ENCODE results near the gene CPB1. TPM values are rescaled to one million over a fixed set of nuclear protein-coding genes. Genes with fewer than 3 reads are reported as not detected.

Gene CPB1
- total and polyA plus RNA-seq, 7 donors, result 0.59 to 6.2 (median 1.6) TPM; not detected in 1

DNA sequence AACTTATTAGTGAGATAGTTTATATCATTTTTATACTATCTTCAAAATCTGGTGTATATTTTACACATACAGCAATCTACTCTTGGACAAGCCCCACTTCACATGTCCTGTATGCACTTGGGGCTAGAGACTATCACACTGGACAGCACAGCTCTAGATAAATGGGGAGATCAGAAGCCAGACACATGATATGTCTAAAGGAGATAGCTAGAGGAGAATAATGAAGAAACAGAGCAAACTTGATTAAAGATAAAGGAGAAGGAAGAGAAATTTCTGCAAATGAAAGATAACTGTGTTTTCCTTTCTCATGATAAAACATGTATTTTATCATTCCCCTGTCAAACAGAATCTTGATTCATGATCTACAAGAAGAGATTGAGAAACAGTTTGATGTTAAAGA, 50.5 kb downstream of the CPB1 start:
- no peak for ATAC-seq
- Histone ChIP-seq H3K9me3 (no peaks in the 10 kb centered on the region), H3K27me3 (ENCODE audit: insufficient read depth in 3 of 3, low read length in 2 of 3) (no peaks in the 10 kb centered on the region), H3K36me3 (ENCODE audit: insufficient read depth in 1 of 2, low read depth in 1 of 2) (no peaks in the 10 kb centered on the region), H3K27ac (no peak overlapping the region), H3K4me3 (no peak overlapping the region), H3K4me1 (peaks cover 14% of the 10 kb centered on the region)
- intact Hi-C loops (cut with DNase I), result no loop called here
- TF ChIP-seq, protein P1, sequence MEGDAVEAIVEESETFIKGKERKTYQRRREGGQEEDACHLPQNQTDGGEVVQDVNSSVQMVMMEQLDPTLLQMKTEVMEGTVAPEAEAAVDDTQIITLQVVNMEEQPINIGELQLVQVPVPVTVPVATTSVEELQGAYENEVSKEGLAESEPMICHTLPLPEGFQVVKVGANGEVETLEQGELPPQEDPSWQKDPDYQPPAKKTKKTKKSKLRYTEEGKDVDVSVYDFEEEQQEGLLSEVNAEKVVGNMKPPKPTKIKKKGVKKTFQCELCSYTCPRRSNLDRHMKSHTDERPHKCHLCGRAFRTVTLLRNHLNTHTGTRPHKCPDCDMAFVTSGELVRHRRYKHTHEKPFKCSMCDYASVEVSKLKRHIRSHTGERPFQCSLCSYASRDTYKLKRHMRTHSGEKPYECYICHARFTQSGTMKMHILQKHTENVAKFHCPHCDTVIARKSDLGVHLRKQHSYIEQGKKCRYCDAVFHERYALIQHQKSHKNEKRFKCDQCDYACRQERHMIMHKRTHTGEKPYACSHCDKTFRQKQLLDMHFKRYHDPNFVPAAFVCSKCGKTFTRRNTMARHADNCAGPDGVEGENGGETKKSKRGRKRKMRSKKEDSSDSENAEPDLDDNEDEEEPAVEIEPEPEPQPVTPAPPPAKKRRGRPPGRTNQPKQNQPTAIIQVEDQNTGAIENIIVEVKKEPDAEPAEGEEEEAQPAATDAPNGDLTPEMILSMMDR (IDR thresholded peaks at IDR 0.05), result no peak
- DNase-seq, result no peak

DNA sequence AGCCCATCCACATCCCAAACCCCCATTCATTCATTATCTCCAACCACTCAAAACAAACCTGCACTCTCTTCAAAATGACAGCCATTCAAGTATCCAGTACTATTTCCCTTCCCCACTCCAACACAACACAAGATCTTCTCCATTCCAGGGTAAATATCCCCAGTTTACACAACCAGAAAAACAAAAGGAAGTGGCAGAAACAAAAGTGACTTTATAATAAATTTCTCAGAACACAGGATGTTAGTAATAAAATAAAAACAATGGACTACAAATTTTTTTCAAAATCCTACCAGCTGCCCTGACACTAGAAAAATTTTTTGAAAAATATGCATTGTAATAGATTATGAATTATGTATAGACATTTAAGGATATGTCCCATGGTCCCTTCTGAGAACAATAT, 51.6 kb downstream of the CPB1 start:
- H3K27ac ChIP-seq, result no peak overlapping the region
- H3K4me3 ChIP-seq, result no peak overlapping the region
- TF ChIP-seq, protein P1 (IDR thresholded peaks at IDR 0.05), result no peak
- H3K4me1 ChIP-seq, result peaks cover 21% of the 10 kb centered on the region
- intact Hi-C loops (cut with DNase I), result no loop called here
- H3K36me3 ChIP-seq (ENCODE audit: insufficient read depth in 1 of 2, low read depth in 1 of 2), result no peaks in the 10 kb centered on the region
- no peaks in the 10 kb centered on the region for H3K9me3 ChIP-seq
- DNase-seq, result no peak
- ATAC-seq, result no peak
- H3K27me3 ChIP-seq (ENCODE audit: insufficient read depth in 3 of 3, low read length in 2 of 3), result no peaks in the 10 kb centered on the region

DNA sequence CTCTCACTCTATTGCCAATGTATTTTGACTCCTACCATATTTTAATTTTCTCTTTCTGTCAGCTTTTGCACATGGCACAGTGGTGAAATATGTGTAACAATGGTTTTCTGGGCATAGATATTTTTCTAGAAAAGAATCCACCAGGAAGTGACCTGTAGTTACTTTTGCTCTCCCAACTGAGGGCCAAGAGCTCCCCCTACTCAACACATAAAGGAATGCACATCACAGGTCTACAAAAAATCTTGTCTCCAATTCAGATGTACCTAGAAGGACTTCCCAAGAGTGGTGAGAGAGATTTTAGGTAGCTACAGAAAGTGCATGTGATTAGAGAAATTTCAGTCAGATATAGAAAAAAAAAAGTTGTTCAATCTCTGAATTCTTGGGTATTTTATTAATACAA, 53.1 kb downstream of the CPB1 start:
- H3K27ac ChIP-seq, result no peak overlapping the region
- no peaks in the 10 kb centered on the region for H3K36me3 ChIP-seq (ENCODE audit: insufficient read depth in 1 of 2, low read depth in 1 of 2)
- peaks cover 21% of the 10 kb centered on the region for H3K4me1 ChIP-seq
- H3K27me3 ChIP-seq (ENCODE audit: insufficient read depth in 3 of 3, low read length in 2 of 3), result no peaks in the 10 kb centered on the region
- no peak for DNase-seq
- no peak for ATAC-seq
- intact Hi-C loops (cut with DNase I), result no loop called here
- TF ChIP-seq, protein P1 (IDR thresholded peaks at IDR 0.05), result no peak
- H3K9me3 ChIP-seq, result no peaks in the 10 kb centered on the region
- H3K4me3 ChIP-seq, result no peak overlapping the region

DNA sequence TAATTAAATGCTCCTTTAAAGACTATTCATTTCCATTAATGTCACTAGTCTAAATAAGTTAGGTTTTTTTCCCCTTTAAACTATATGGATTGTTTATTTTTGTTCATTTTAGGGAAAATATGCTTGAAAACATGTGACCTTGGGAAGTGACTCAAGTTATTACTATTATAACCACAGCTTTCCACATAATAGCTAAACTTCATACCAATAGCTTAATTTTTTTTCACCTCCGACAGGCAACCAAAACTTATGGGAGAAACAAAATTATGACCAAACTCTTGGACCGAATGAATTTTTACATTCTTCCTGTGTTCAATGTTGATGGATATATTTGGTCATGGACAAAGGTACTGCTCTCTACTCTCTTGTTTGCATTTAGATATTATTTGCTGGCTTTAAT, 53.7 kb downstream of the CPB1 start:
- ATAC-seq (no peak), DNase-seq (no peak)
- H3K4me1 ChIP-seq, result peaks cover 21% of the 10 kb centered on the region
- H3K27ac ChIP-seq, result no peak overlapping the region
- TF ChIP-seq, protein P1 (IDR thresholded peaks at IDR 0.05), result no peak
- H3K9me3 ChIP-seq, result no peaks in the 10 kb centered on the region
- H3K36me3 ChIP-seq (ENCODE audit: insufficient read depth in 1 of 2, low read depth in 1 of 2), result no peaks in the 10 kb centered on the region
- H3K27me3 ChIP-seq (ENCODE audit: insufficient read depth in 3 of 3, low read length in 2 of 3), result no peaks in the 10 kb centered on the region
- intact Hi-C loops (cut with DNase I), result no loop called here
- H3K4me3 ChIP-seq, result no peak overlapping the region
- 81 to 88% (median 84%) methylated on average over 2 of the region's 2 CpGs for whole genome bisulfite sequencing, 3 donors

DNA sequence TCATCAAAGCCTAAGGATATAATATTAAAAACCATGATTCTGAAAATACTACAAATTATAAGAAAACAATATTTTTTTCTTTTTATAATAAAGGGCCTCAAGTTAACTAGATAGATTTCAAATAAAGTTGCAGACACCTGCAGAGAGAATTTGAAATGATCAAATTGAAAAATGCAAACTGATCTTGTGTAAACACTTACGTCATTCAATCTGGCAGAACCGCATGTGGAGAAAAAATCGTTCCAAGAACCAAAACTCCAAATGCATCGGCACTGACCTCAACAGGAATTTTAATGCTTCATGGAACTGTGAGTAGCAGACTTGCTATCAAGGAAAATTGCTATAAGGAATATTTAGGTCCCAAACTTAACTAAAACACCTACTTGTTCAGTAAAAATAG, 54.7 kb downstream of the CPB1 start:
- no peak for DNase-seq
- Histone ChIP-seq H3K9me3 (no peaks in the 10 kb centered on the region), H3K36me3 (ENCODE audit: insufficient read depth in 1 of 2, low read depth in 1 of 2) (no peaks in the 10 kb centered on the region), H3K27ac (no peak overlapping the region), H3K27me3 (ENCODE audit: insufficient read depth in 3 of 3, low read length in 2 of 3) (no peaks in the 10 kb centered on the region), H3K4me1 (peaks cover 21% of the 10 kb centered on the region), H3K4me3 (no peak overlapping the region)
- TF ChIP-seq, protein P1 (IDR thresholded peaks at IDR 0.05), result no peak
- intact Hi-C loops (cut with DNase I), result no loop called here
- ATAC-seq, result no peak
- 19 to 34% (median 27%) methylated on average over 4 of the region's 4 CpGs for WGBS, 3 donors

Data from psoas muscle (tissue), 8 donors.